Measurements from ENCODE around the gene SPPL3. TPM values are rescaled to one million over a fixed set of nuclear protein-coding genes. Genes with fewer than 3 reads are reported as not detected.

SPPL3 gene
- polyA plus RNA-seq, 1 experiment = 13.2 TPM

DNA sequence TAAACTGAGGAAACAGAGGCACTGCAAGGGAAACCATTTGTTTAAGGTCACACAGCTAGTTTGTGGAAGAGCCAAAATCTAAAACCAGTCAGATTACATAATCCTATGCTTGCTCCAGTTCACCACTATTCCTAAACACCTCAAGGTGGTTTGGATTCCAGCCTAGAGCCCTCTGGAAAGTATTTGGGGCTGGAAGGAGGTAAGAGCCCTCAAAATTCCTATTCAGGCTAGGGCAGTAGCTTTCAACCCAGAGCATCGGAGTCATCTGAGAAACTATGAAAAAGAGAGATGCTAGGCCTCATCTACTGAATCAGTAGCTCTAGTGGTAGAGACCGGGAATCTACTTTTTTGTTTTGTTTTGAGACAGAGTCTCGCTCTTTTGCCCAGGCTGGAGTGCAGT lies 16.0 kb upstream of the SPPL3 start:
- ChIA-PET CTCF (interaction anchor here (0.6 kb wide), 1 partner anchor 17 kb away, joined by 3 read pairs; no protein-coding TSS in a partner anchor), POLR2A (interaction anchor here (0.6 kb wide), 1 partner anchor 19 kb away, joined by 5 read pairs; no protein-coding TSS in a partner anchor)
- Histone ChIP-seq H3K36me3 (ENCODE audit: control insufficient read depth, insufficient read depth, low read length) (no peaks in the 10 kb centered on the region), H3K27me3 (ENCODE audit: control insufficient read depth, insufficient read depth, low read length) (no peaks in the 10 kb centered on the region), H3K4me3 (ENCODE audit: low read depth, low read length) (no peak overlapping the region)
- no peak for DNase-seq (ENCODE audit: low read depth)
- TF ChIP-seq, protein P1, sequence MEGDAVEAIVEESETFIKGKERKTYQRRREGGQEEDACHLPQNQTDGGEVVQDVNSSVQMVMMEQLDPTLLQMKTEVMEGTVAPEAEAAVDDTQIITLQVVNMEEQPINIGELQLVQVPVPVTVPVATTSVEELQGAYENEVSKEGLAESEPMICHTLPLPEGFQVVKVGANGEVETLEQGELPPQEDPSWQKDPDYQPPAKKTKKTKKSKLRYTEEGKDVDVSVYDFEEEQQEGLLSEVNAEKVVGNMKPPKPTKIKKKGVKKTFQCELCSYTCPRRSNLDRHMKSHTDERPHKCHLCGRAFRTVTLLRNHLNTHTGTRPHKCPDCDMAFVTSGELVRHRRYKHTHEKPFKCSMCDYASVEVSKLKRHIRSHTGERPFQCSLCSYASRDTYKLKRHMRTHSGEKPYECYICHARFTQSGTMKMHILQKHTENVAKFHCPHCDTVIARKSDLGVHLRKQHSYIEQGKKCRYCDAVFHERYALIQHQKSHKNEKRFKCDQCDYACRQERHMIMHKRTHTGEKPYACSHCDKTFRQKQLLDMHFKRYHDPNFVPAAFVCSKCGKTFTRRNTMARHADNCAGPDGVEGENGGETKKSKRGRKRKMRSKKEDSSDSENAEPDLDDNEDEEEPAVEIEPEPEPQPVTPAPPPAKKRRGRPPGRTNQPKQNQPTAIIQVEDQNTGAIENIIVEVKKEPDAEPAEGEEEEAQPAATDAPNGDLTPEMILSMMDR (IDR thresholded peaks at IDR 0.05; ENCODE audit: insufficient read depth, low read depth, low read length) = no peak

DNA sequence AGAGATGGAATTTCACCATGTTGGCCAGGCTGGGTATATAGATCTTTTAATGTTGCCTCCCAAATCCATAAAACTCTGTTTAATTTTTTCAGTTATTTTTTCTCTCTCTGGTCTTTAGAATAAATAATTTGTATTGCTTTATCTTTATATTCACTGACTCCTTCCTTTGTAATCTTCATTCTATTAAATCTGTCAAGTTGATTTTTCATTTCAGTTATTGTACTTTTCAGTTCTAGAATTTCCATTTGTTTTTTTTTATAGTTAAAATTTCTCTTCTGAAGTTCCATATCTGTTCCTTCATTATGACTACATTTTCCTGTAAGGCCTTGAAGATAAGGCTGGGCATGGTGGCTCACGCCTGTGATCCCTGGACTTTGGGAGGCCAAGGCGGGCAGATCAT lies 13.6 kb upstream of the SPPL3 start:
- POLR2A ChIA-PET = no interaction called here
- H3K27me3 ChIP-seq (ENCODE audit: control insufficient read depth, insufficient read depth, low read length) = no peaks in the 10 kb centered on the region
- CTCF ChIA-PET = no interaction called here
- H3K36me3 ChIP-seq (ENCODE audit: control insufficient read depth, insufficient read depth, low read length) = no peaks in the 10 kb centered on the region
- H3K4me3 ChIP-seq (ENCODE audit: low read depth, low read length) = no peak overlapping the region
- DNase-seq (ENCODE audit: low read depth) = no peak
- TF ChIP-seq, protein P1 (IDR thresholded peaks at IDR 0.05; ENCODE audit: insufficient read depth, low read depth, low read length) = no peak

DNA sequence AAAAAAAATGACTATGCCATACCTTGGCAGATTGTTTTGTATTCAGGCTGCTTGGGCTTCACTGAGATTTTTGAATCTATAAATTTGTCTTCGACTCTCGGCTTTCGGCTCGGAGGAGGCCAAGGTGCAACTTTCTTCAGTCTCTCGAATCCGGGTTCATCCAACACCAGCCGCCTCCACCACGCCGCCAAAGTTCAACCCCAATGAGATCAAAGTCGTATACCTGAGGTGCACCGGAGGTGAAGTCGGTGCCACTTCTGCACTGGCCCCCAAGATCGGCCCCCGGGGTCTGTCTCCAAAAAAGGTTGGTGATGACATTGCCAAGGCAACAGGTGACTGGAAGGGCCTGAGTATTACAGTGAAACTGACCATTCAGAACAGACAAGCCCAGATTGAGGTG lies 12.4 kb upstream of the SPPL3 start:
- Histone ChIP-seq H3K27me3 (ENCODE audit: control insufficient read depth, insufficient read depth, low read length) (no peaks in the 10 kb centered on the region), H3K4me3 (ENCODE audit: low read depth, low read length) (no peak overlapping the region), H3K36me3 (ENCODE audit: control insufficient read depth, insufficient read depth, low read length) (no peaks in the 10 kb centered on the region)
- ChIA-PET CTCF (no interaction called here), POLR2A (no interaction called here)
- no peak for DNase-seq (ENCODE audit: low read depth)
- TF ChIP-seq, protein P1 (IDR thresholded peaks at IDR 0.05; ENCODE audit: insufficient read depth, low read depth, low read length) = no peak

DNA sequence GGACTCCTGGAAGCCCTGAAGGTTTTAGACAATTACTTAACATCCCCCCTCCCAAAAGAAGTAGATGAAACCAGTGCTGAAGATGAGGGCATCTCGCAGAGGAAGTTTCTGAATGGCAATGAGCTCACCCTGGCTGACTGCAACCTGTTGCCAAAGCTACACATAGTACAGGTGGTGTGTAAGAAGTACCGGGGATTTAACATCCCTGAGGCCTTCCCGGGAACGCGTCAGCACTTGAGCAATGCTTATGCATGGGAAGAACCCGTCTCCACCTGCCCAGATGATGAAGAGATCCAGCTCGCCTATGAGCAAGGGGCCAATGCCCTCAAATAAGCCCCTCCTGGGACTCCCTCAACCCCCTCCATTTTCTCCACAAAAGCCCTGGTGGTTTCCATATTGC lies 10.6 kb upstream of the SPPL3 start:
- no peaks in the 10 kb centered on the region for H3K36me3 ChIP-seq (ENCODE audit: control insufficient read depth, insufficient read depth, low read length)
- POLR2A ChIA-PET = no interaction called here
- DNase-seq (ENCODE audit: low read depth) = no peak
- TF ChIP-seq, protein P1 (IDR thresholded peaks at IDR 0.05; ENCODE audit: insufficient read depth, low read depth, low read length) = no peak
- CTCF ChIA-PET = no interaction called here
- no peaks in the 10 kb centered on the region for H3K27me3 ChIP-seq (ENCODE audit: control insufficient read depth, insufficient read depth, low read length)
- no peak overlapping the region for H3K4me3 ChIP-seq (ENCODE audit: low read depth, low read length)

DNA sequence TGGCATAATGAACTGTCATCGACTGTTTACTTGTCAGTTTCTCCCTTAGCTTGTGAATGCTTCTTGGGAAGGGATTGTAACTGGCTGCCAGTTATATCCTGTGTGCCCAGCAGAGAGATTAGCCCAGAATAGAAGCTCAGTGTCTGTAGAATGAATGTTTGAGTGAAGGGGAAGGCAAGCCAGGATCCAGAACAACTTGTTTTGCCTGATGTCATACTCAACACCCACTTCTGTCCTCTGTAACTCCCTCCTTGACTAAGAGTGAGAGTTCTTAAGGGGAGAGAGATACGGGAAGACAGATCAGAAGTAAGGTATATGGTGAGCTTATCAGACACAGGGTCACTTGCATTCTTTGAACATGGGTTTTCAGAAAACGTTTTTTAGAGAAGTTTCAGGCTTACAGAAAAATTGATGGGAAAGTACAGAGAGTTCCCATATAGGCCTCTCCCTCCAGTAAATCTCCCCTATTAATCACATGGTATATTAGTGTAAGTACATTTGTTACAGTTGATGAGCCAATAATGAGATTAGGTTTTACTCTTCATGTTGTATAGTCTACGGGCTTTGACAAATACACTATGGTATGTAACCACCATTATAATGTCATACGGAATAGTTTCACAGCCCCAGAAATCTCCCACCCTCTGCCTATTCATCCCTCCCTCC lies 5.6 kb upstream of the SPPL3 start:
- ChIA-PET POLR2A (no interaction called here), CTCF (no interaction called here)
- TF ChIP-seq, protein P1 (IDR thresholded peaks at IDR 0.05; ENCODE audit: insufficient read depth, low read depth, low read length) = no peak
- no peaks in the 10 kb centered on the region for H3K36me3 ChIP-seq (ENCODE audit: control insufficient read depth, insufficient read depth, low read length)
- DNase-seq (ENCODE audit: low read depth) = no peak
- no peak overlapping the region for H3K4me3 ChIP-seq (ENCODE audit: low read depth, low read length)
- no peaks in the 10 kb centered on the region for H3K27me3 ChIP-seq (ENCODE audit: control insufficient read depth, insufficient read depth, low read length)

All from BJ (cell line).